IPS-18a (cell line): ENCODE data around the gene DCAF8L2.

ENCODE experiments used
- H3K27ac ChIP-seq: one replicate; pipeline ENCODE4 v1.5.1; 2013; ENCODE audit warnings: low read length
- H3K27me3 ChIP-seq: one replicate; pipeline ENCODE4 v1.6.1; 2013; ENCODE audit warnings: mild to moderate bottlenecking, low read length; ENCODE audit not compliant: control insufficient read depth, insufficient read depth
- H3K36me3 ChIP-seq: one replicate; pipeline ENCODE4 v1.6.1; 2013; ENCODE audit warnings: low read depth, low read length; ENCODE audit not compliant: control insufficient read depth
- H3K4me1 ChIP-seq: one replicate; pipeline ENCODE4 v1.6.1; 2013; ENCODE audit warnings: low read depth, low read length; ENCODE audit not compliant: control insufficient read depth
- H3K4me3 ChIP-seq: one replicate; pipeline ENCODE4 v1.5.1; 2013; ENCODE audit warnings: low read length
- H3K9ac ChIP-seq: one replicate; pipeline ENCODE4 v1.6.1; 2013; ENCODE audit warnings: mild to moderate bottlenecking, low read length, moderate library complexity
- H3K9me3 ChIP-seq: one replicate; pipeline ENCODE4 v1.6.1; 2013; ENCODE audit warnings: low read depth, low read length; ENCODE audit not compliant: control insufficient read depth

DCAF8L2 gene

GRCh38 chrX:27599928-27600327 lies 9.8 kb downstream of the DCAF8L2 start:
- Histone ChIP-seq H3K9me3 (peaks cover 16% of the 10 kb centered on the region), H3K27ac (no peak overlapping the region), H3K4me1 (no peaks in the 10 kb centered on the region), H3K27me3 (no peaks in the 10 kb centered on the region), H3K9ac (no peak overlapping the region), H3K4me3 (no peak overlapping the region), H3K36me3 (no peaks in the 10 kb centered on the region)

- H3K27ac ChIP-seq: no peak overlapping the region
Observed at GRCh38 chrX:27600686-27601085, 10.5 kb downstream of the DCAF8L2 start.

GRCh38 chrX:27608671-27609070 lies 18.5 kb downstream of the DCAF8L2 start:
- Histone ChIP-seq H3K9ac (no peak overlapping the region), H3K27ac (no peak overlapping the region), H3K36me3 (no peaks in the 10 kb centered on the region), H3K9me3 (peaks cover 4% of the 10 kb centered on the region), H3K4me1 (no peaks in the 10 kb centered on the region), H3K4me3 (no peak overlapping the region), H3K27me3 (no peaks in the 10 kb centered on the region)

More at GRCh38 chrX:27600686-27601085, 10.5 kb downstream of the DCAF8L2 start:
- Histone ChIP-seq H3K4me1 (no peaks in the 10 kb centered on the region), H3K36me3 (no peaks in the 10 kb centered on the region), H3K4me3 (no peak overlapping the region), H3K9ac (no peak overlapping the region), H3K9me3 (peaks cover 16% of the 10 kb centered on the region), H3K27me3 (no peaks in the 10 kb centered on the region)

- Histone ChIP-seq H3K9ac (no peak overlapping the region), H3K27me3 (no peaks in the 10 kb centered on the region), H3K36me3 (no peaks in the 10 kb centered on the region), H3K4me3 (no peak overlapping the region), H3K27ac (no peak overlapping the region), H3K9me3 (peaks cover 18% of the 10 kb centered on the region), H3K4me1 (no peaks in the 10 kb centered on the region)
Observed at GRCh38 chrX:27619459-27619858, 29.3 kb downstream of the DCAF8L2 start.

GRCh38 chrX:27619975-27620374 lies 29.8 kb downstream of the DCAF8L2 start:
- peaks cover 17% of the 10 kb centered on the region for H3K9me3 ChIP-seq
- H3K4me1 ChIP-seq: no peaks in the 10 kb centered on the region
- no peak overlapping the region for H3K4me3 ChIP-seq
- H3K36me3 ChIP-seq: no peaks in the 10 kb centered on the region
- no peak overlapping the region for H3K9ac ChIP-seq
- no peaks in the 10 kb centered on the region for H3K27me3 ChIP-seq
- H3K27ac ChIP-seq: no peak overlapping the region

- Histone ChIP-seq H3K36me3 (no peaks in the 10 kb centered on the region), H3K4me1 (no peaks in the 10 kb centered on the region), H3K9me3 (peaks cover 17% of the 10 kb centered on the region), H3K4me3 (no peak overlapping the region), H3K27ac (no peak overlapping the region), H3K9ac (no peak overlapping the region), H3K27me3 (no peaks in the 10 kb centered on the region)
Observed at GRCh38 chrX:27622883-27623282, 32.7 kb downstream of the DCAF8L2 start.

GRCh38 chrX:27626066-27626465 lies 35.9 kb downstream of the DCAF8L2 start:
- H3K4me3 ChIP-seq: no peak overlapping the region
- H3K27ac ChIP-seq: no peak overlapping the region
- H3K9ac ChIP-seq: no peak overlapping the region
- H3K4me1 ChIP-seq: no peaks in the 10 kb centered on the region
- H3K9me3 ChIP-seq: peaks cover 22% of the 10 kb centered on the region
- H3K27me3 ChIP-seq: no peaks in the 10 kb centered on the region
- no peaks in the 10 kb centered on the region for H3K36me3 ChIP-seq

GRCh38 chrX:27633328-27633727 lies 43.2 kb downstream of the DCAF8L2 start:
- no peaks in the 10 kb centered on the region for H3K27me3 ChIP-seq
- H3K27ac ChIP-seq: no peak overlapping the region
- no peaks in the 10 kb centered on the region for H3K36me3 ChIP-seq
- H3K4me1 ChIP-seq: no peaks in the 10 kb centered on the region
- no peak overlapping the region for H3K9ac ChIP-seq
- H3K4me3 ChIP-seq: no peak overlapping the region
- H3K9me3 ChIP-seq: peaks cover 34% of the 10 kb centered on the region

- H3K27ac ChIP-seq: no peak overlapping the region
- no peaks in the 10 kb centered on the region for H3K27me3 ChIP-seq
- H3K4me1 ChIP-seq: no peaks in the 10 kb centered on the region
- H3K4me3 ChIP-seq: no peak overlapping the region
- peaks cover 22% of the 10 kb centered on the region for H3K9me3 ChIP-seq
- no peak overlapping the region for H3K9ac ChIP-seq
- H3K36me3 ChIP-seq: no peaks in the 10 kb centered on the region
Observed at GRCh38 chrX:27656581-27656980, 66.4 kb downstream of the DCAF8L2 start.

- Histone ChIP-seq H3K9ac (no peak overlapping the region), H3K27ac (no peak overlapping the region), H3K4me1 (no peaks in the 10 kb centered on the region), H3K27me3 (no peaks in the 10 kb centered on the region), H3K36me3 (no peaks in the 10 kb centered on the region), H3K9me3 (peaks cover 17% of the 10 kb centered on the region), H3K4me3 (no peak overlapping the region)
Observed at GRCh38 chrX:27660878-27661277, 70.7 kb downstream of the DCAF8L2 start.

GRCh38 chrX:27671234-27671633 lies 81.1 kb downstream of the DCAF8L2 start:
- Histone ChIP-seq H3K4me1 (no peaks in the 10 kb centered on the region), H3K9me3 (peaks cover 15% of the 10 kb centered on the region), H3K27me3 (no peaks in the 10 kb centered on the region), H3K36me3 (no peaks in the 10 kb centered on the region), H3K27ac (no peak overlapping the region), H3K9ac (no peak overlapping the region), H3K4me3 (no peak overlapping the region)

GRCh38 chrX:27674491-27674890 lies 84.3 kb downstream of the DCAF8L2 start:
- Histone ChIP-seq H3K4me1 (no peaks in the 10 kb centered on the region), H3K36me3 (no peaks in the 10 kb centered on the region), H3K9ac (no peak overlapping the region), H3K27me3 (no peaks in the 10 kb centered on the region), H3K4me3 (no peak overlapping the region), H3K9me3 (peaks cover 24% of the 10 kb centered on the region), H3K27ac (no peak overlapping the region)
